Lung (tissue), 12 donors: ENCODE results near the gene RASIP1. TPM values are rescaled to one million over a fixed set of nuclear protein-coding genes. Genes with fewer than 3 reads are reported as not detected.
"Not testable (repeated sequence)": the region's sequence is repeated elsewhere in the genome, so short reads cannot be mapped to it uniquely, and the experiment has no call there.

Experiments used
- ATAC-seq: fragments of 200-7000 bp; cut with Tn5 transposase; one replicate; pipeline ENCODE4 v1.9.1; 2020; ENCODE audit warnings: moderate number of reproducible peaks; ENCODE audit not compliant: insufficient read depth, low FRiP score
- DNase-seq, 3 donors: peaks; one replicate each; pipeline ENCODE4 v3.0.0-alpha.2; 2013 to 2017
- H3K27ac ChIP-seq, 2 donors: one replicate each; pipeline ENCODE4 v1.5.1; 2013; ENCODE audit warnings: mild to moderate bottlenecking in 2 of 2, moderate library complexity in 2 of 2, control low read depth in 1 of 2, inconsistent platforms in 1 of 2, low read depth in 1 of 2, low read length in 1 of 2
- H3K27me3 ChIP-seq, 3 donors: one replicate each; pipeline ENCODE4 v1.5.1; 2013; ENCODE audit warnings: low read length in 2 of 3; ENCODE audit not compliant: control insufficient read depth in 3 of 3, insufficient read depth in 3 of 3
- H3K36me3 ChIP-seq, 4 donors: one replicate each; pipeline ENCODE4 v1.5.1; 2013; ENCODE audit warnings: low read length in 4 of 4, mild to moderate bottlenecking in 1 of 4, moderate library complexity in 1 of 4; ENCODE audit not compliant: control insufficient read depth in 4 of 4, insufficient read depth in 4 of 4
- H3K4me1 ChIP-seq, 5 donors: one replicate each; pipeline ENCODE4 v1.5.1; 2013; ENCODE audit warnings: low read length in 5 of 5, mild to moderate bottlenecking in 2 of 5, moderate library complexity in 1 of 5; ENCODE audit not compliant: control insufficient read depth in 5 of 5, insufficient read depth in 5 of 5
- H3K4me3 ChIP-seq: one replicate; pipeline ENCODE4 v1.5.1; 2013; ENCODE audit warnings: mild to moderate bottlenecking, control low read depth, moderate library complexity
- H3K9ac ChIP-seq, 2 donors: one replicate each; pipeline ENCODE4 v1.5.1; 2013; ENCODE audit warnings: low read length in 2 of 2, control low read depth in 1 of 2; ENCODE audit not compliant: insufficient read depth in 1 of 2
- H3K9me3 ChIP-seq, 4 donors: one replicate each; pipeline ENCODE4 v1.5.1; 2013; ENCODE audit warnings: low read length in 3 of 4, mild to moderate bottlenecking in 1 of 4, moderate library complexity in 1 of 4; ENCODE audit not compliant: control insufficient read depth in 4 of 4, insufficient read depth in 3 of 4
- CTCF ChIP-seq: IDR thresholded peaks from 2 replicates; pipeline ENCODE4 v1.5.1; 2012; ENCODE audit warnings: mild to moderate bottlenecking; ENCODE audit errors: control extremely low read depth, extremely low read depth
- WGBS, 2 donors: extraction: QIAGEN DNeasy Blood & Tissue Kit; methylation state at CpG; one replicate each; pipeline ENCODE4 v1.1.7; 2013; 5-methylcytosine and 5-hydroxymethylcytosine counted together
- polyA plus RNA-seq, 2 donors: library from polyadenylated mRNA; stranded (reverse); fragments of 200-250 nt; gene quantifications; one replicate each; pipeline ENCODE4 v1.2.1, GENCODE V29; 2013
- total RNA-seq, 2 donors: library from RNA; depleted of rRNA in 1 of 2; stranded (reverse); fragments of >200 nt in 1 of 2; gene quantifications; one replicate each; pipeline ENCODE4 v1.2.1, GENCODE V29; 2014 to 2021
- donor health status: control.
- donor health status: control.
- donor health status: Bipolar disorder and iron deficiency.
- donor health status: healthy.
- donor health status: DM: yes; HTN: yes; CAD: no.

RASIP1 gene
- total and polyA plus RNA-seq, 4 donors, result 24.7 to 37.9 (median 29.5) TPM

- H3K4me1 ChIP-seq, result peaks cover 0 to 41% (median 23%) of the 10 kb centered on the region in 5 donors
- no peak for ATAC-seq
These were observed 20.2 kb downstream of the RASIP1 start for GRCh38 chr19:48720251-48720612.

GRCh38 chr19:48719263-48720171, 20.9 kb downstream of the RASIP1 start, which contains the start of gene MAMSTR:
Gene MAMSTR, minus strand, starts transcription at chr19:48719725. Its CDS starts 694 bp downstream, at chr19:48719031.
- Histone ChIP-seq H3K27me3 (no peaks in the 10 kb centered on the region), H3K4me3 (no peak within 1 kb of the TSS), H3K4me1 (peaks cover 0 to 41% (median 21%) of the 10 kb centered on the region in 5 donors), H3K36me3 (peaks cover 0 to 9% (median 0%) of the 10 kb centered on the region in 4 donors), H3K9ac (peak within 1 kb of the TSS in 1 of 2 donors; percentile 17), H3K27ac (peak within 1 kb of the TSS in 1 of 2 donors; percentile 14), H3K9me3 (no peaks in the 10 kb centered on the region)
- TF ChIP-seq CTCF, result no peak
- DNase-seq (peak in 1 of 3 donors; percentile 19), ATAC-seq (no peak)
- WGBS, 2 donors, result 82 to 84% methylated on average over 33 of the region's 33 CpGs

More at GRCh38 chr19:48720251-48720612, 20.2 kb downstream of the RASIP1 start:
- WGBS, 2 donors, result 44 to 51% methylated on average over 12 of the region's 12 CpGs
- peak overlapping the region in 1 of 2 donors; percentile 17 for H3K9ac ChIP-seq
- no peak for DNase-seq
- TF ChIP-seq CTCF, result no peak
- no peaks in the 10 kb centered on the region for H3K27me3 ChIP-seq
- H3K27ac ChIP-seq, result peak overlapping the region in 1 of 2 donors; percentile 14
- peaks cover 0 to 11% (median 0%) of the 10 kb centered on the region in 4 donors for H3K36me3 ChIP-seq
- no peak overlapping the region for H3K4me3 ChIP-seq
- H3K9me3 ChIP-seq, result no peaks in the 10 kb centered on the region

DNA sequence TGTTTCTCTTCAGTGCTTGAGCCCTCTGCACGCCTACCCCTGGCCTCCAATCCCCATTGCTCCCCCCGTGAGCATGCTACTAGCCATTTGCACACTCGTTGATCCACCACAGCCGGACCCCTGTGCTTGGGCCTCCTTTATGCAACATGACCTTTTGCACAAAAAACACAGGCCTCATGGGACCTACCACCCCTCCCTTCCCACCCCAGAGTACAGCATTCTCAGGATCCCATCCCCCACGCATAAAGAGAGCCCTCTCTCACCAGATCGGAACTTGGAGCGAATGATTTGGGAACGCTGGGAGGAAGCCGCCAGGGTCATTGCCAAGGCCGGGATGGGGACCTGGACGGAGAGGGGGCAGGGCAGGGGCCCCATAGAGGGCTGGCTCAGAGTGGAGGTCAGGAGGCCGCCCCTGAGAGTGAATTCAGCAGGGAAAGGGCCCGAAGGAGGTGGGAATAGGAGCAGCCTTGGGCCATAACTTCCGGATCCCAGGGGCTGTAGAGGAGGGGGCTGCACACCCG, 21.6 kb downstream of the RASIP1 start:
- Histone ChIP-seq H3K4me3 (no peak overlapping the region), H3K9me3 (no peaks in the 10 kb centered on the region), H3K9ac (no peak overlapping the region), H3K27ac (no peak overlapping the region), H3K27me3 (no peaks in the 10 kb centered on the region), H3K4me1 (peaks cover 0 to 41% (median 17%) of the 10 kb centered on the region in 5 donors), H3K36me3 (peaks cover 0 to 4% (median 0%) of the 10 kb centered on the region in 4 donors)
- ATAC-seq (no peak), DNase-seq (peak in 2 of 3 donors; percentile 13 to 14)
- 63 to 76% methylated on average over 15 of the region's 15 CpGs for WGBS, 2 donors
- no peak for TF ChIP-seq CTCF

DNA sequence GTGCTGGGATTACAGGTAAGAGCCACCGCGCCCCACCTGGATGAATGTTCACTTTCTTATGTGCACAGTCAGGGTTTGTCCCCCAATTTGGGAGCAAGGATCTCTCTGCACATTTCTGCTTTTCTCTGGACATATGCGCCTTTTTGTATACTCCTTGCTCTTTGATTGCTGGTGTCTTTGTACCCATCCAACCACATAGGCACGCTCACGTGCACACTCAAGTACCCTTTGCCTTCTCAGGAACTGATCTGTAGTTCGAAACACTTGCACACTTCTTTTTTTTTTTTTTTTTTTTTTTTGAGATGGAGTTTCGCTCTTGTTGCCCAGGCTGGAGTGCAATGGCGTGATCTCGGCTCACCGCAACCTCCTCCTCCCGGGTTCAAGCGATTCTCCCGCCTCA, 22.3 kb downstream of the RASIP1 start:
- not testable (repeated sequence) for H3K27ac ChIP-seq, DNase-seq, H3K4me3 ChIP-seq, H3K9me3 ChIP-seq, ATAC-seq, H3K36me3 ChIP-seq, H3K27me3 ChIP-seq, H3K9ac ChIP-seq
- H3K4me1 ChIP-seq, result peaks cover 0 to 46% (median 18%) of the 10 kb centered on the region in 5 donors
- WGBS, 2 donors, result 96 to 97% methylated on average over 13 of the region's 13 CpGs
